Mesenteric fat pad (tissue), 1 donor: Measurements from ENCODE around the gene ATP5PF. TPM values are rescaled to one million over a fixed set of nuclear protein-coding genes. Genes with fewer than 3 reads are reported as not detected.
A peak's percentile ranks its signal among the peaks of the same experiment; 100 is the strongest.
"Not testable (repeated sequence)": the region's sequence is repeated elsewhere in the genome, so short reads cannot be mapped to it uniquely, and the experiment has no call there.

ENCODE experiments used
- DNase-seq: peaks from one replicate; pipeline ENCODE4 v3.0.0-alpha.2; 2020; ENCODE audit warnings: low spot score
- long read RNA-seq: library from polyadenylated mRNA; unstranded; transcript quantifications from one replicate; pipeline ENCODE4 v2.0.0, GENCODE V29; 2020
- total RNA-seq: library from RNA; stranded (reverse); fragmentation: NEBNext Ultra II Directional; extraction: Animal tissue kit (Norgen Biotek cat#: 25700); gene quantifications from one replicate; pipeline ENCODE4 v1.2.1, GENCODE V29; 2021
- donor health status: DM: yes; HTN: yes; CAD: no.

Gene ATP5PF, protein sequence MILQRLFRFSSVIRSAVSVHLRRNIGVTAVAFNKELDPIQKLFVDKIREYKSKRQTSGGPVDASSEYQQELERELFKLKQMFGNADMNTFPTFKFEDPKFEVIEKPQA
- total RNA-seq, result 164 TPM
- long read RNA-seq, transcript ATP5PF-204 (4 exons, 1,179 nt), result minor isoform, 16 of 48 reads
- long read RNA-seq, transcript ATP5PF-201 (4 exons, 614 nt), result major isoform, 28 of 48 reads
- long read RNA-seq, partial matches to known transcripts, result 1 of 48 reads
- long read RNA-seq, other reads (novel, unspliced or antisense), result 2 of 48 reads

DNA sequence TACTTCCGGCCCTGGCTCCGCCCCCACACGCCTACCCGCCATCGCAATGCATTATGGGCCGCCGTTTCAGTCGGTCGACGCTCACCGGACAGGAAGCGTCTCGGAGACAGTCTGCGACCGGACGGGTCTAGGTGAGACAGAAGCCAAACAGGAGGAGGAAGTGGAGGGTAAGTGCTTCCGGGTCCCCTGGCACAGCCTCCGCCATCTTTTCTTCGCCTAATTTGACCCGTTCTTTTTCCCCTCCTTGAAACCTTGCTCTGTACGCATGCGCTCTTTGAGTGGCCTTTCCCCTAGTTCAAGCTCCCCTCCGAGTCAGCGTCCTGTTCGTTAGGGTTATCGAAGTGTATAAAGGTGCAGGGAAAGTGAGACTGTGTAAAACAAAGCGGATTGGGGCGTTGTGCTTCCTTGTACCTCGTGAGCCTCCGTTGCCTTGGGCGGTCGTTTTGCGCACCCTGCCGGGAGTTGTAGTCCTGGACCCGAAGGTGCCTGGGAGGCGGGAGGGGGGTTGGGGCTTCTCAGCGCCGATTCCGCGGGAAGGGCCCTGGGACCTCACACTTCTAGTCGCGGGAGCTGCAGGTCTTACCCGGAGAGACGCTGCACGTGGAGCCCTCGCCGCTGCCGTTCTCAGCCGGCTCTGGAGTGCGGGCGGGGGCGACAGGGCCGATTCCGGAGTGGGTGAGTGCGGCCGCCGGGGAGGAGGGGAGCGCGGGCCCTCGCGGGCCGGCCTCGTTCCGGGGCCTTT, at the start of gene ATP5PF, which contains the start of gene GABPA:
ATP5PF (minus strand) TSS at position 1 of the 742 bp plus-strand sequence. CDS start 5,110 bp downstream, outside the sequence.
GABPA (plus strand) TSS at position 69 of the 742 bp plus-strand sequence. CDS start 6,627 bp downstream, outside the sequence.
- peak; percentile 99 for DNase-seq

DNA sequence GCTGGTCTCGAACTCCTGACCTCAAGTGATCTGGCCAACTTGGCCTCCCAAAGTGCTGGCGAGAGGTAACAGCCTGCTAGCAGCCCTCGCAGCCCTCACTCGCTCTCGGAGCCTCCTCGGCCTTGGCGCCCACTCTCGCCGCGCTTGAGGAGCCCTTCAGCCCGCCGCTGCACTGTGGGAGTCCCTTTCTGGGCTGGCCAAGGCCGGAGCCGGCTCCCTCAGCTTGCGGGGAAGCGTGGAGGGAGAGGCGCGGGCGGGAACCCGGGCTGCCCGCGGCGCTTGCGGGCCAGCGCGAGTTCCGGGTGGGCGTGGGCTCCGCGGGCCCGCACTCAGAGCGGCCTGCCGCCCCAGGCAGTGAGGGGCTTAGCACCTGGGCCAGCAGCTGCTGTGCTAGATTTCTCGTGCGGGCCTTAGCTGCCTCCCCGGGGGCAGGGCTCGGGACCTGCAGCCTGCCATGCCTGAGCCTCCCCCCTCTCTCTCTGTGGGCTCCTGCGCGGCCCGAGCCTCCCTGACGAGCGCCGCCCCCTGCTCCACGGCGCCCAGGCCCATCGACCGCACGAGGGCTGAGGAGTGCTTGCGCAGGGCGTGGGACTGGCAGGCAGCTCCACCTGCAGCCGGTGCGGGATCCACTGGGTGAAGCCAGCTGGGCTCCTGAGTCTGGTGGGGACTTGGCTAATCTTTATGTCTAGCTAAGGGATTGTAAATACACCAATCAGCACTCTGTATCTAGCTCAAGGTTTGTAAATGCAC, 43.6 kb upstream of the ATP5PF start:
- DNase-seq, result not testable (repeated sequence)

DNA sequence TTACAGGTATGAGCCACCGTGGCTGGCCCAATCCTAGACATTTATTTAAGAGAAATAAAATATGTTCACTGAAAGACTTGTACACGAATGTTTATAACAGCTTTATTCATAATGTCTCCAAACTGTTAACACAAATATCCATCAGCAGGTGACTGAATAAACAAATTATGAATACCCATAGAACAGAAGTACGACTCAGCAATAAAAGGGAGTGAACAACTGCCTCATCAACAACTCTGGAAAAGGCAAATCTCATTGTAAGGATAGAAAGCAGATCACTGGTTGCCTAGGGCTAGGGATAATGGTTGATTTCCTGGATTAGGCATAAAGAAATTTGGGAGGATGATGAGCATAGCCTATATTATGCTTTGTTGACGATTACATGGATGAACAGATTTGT, 41.7 kb upstream of the ATP5PF start:
- DNase-seq, result no peak

- DNase-seq, result no peak
Observed at GRCh38 chr21:25772686-25773085, 38.0 kb upstream of the ATP5PF start.

- DNase-seq, result no peak
Observed at GRCh38 chr21:25767921-25768320, 33.2 kb upstream of the ATP5PF start.

DNA sequence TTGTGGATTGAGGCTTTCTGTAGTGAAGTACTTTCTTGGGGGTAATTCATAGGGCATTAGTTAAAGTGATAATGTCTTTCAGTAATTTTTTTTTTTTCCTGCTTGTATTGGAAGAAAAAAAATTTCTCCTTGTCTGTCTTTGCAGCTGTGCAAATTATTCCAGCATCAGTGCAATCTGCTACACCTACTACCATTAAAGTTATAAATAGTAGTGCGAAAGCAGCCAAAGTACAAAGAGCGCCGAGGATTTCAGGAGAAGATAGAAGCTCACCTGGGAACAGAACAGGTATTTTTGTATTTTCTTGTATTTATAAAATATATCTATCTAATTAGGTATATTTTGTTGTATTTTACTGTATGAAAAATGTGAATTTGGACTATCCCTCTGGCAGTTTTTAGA, 29.4 kb upstream of the ATP5PF start:
- no peak for DNase-seq

GRCh38 chr21:25760677-25761076, 26.0 kb upstream of the ATP5PF start:
- no peak for DNase-seq

GRCh38 chr21:25760061-25760460, 25.4 kb upstream of the ATP5PF start:
- DNase-seq, result no peak

- DNase-seq, result no peak
Observed at GRCh38 chr21:25759573-25759972, 24.9 kb upstream of the ATP5PF start.

DNA sequence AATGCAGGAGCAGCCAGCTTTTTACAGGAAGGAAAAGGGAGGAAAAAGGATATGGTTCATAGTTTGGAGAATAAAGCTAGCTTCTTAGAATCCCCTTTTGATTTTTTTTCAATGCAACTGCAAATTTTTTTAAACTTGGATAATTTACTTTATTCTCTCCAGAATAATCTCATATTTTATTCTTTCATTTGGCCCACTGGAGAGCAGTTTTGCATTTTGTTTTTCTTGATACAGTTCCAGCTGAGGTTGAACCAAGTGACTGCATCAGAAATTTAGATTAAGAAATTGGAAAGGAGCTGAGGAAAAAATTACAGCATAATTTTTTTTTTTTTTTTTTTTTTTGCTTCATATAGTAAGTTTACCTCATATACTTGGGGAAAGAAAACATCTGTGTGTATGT, 22.8 kb upstream of the ATP5PF start:
- DNase-seq, result no peak

DNA sequence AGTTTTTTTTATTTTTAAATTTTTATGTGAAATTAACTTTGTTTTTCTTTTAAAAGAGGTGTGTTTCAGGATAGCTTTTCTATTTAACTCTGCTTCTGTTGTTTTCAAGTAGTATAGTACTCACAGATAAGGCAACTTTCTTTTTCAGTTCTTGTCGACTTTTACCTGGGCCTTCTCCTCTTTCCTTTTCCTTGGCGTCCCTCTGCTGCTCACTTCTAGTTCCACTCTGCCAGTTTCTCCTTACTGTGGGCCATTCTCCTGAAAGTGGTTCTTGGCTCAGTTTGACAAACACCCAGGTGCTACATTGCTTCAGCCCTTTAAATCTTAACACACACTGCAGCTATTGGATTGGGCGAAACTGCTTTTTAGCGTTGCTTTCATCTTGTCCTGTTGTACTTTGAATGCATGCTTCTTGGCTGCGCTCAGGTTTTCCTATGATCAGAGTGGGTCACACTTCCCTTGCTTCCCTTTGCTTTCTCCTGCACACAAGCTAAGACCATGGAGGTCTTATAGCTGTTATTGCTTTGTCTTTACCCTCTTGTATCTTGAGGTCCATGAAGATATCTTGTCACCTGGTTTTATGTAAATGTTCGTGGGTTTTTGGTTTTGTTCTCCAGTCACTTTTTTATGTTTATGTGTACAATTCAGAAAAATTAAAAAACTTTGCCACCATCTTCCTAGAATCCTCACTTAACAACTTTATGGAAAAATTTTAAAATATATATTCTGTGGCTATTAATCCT, 21.7 kb upstream of the ATP5PF start:
- no peak for DNase-seq

DNA sequence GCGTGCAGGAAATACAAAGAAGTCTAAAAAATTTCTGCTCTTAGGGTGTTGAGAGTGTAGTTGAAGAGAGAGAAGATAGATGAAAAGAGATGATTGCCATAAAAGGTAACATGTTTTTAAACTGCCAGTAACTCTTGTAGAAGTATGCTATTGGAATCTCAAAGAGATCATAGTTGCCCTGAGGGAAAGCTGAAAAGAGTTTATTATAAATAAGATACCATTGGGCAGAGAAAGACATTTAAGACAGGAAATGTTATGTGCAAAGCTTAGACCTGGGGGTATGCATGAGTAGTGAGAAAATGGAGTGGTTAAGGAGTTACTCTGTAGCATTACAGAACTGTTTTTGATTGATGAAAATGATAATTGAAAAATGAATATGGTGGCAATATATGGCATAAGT, 17.7 kb upstream of the ATP5PF start:
- no peak for DNase-seq

DNA sequence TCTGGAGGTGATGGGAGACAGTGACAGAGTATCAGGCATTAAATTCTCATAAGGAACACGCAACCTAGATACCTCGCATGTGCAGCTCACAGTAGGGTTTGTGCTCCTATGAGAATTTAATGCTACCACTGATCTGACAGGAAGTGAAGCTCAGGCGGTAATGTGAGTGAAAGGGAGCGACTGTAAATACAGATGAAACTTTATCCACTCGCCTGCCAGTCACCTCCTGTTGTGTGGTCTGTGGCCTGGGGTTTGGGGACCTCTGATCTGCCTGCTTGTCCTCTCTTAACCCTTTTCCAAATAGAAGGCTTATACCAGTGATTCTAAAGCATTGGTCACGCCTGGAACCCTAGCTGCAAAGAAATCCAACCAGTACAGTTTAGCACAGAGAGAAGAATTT, 15.4 kb upstream of the ATP5PF start:
- no peak for DNase-seq

DNA sequence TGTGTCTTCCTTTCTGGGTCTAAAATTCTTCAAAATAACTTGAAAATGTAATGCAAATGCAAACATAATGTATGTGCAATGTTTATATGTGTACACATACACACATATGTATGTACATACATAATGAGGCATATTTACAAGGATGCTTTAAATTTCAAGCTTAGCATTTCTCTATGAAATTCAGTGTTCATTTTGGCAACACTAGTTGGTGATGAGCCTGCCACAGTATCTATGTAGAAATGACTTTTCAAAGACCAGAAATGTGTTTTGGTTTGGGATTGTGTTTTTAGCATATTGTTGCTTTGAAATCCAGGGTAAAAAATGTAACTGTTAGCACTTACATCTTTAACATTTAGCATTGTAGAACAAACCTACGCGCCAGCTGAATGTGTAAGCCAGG, 10.2 kb upstream of the ATP5PF start:
- no peak for DNase-seq

DNA sequence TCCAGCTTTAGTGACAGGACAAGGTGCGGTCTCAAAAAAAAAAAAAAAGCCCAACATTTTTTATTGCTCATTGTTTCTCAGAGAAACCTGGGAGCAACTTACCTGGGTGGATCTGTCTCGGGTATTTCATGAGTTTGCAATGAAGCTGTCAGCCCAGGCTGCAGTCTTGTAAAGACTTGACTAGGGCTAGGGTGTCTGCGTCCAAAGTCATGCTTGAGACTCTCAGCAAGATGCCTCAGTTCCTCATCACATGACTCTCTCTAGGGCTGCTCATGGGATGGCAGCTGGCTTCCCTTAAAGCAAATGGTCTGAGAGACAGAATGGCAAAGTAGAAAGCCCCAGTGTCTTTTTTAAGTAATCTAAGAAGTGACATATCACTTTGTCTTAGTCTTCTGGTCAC, 8.2 kb upstream of the ATP5PF start:
- no peak for DNase-seq

GRCh38 chr21:25737421-25737820, 2.7 kb upstream of the ATP5PF start:
- DNase-seq, result no peak

GRCh38 chr21:25735646-25736597, 1.2 kb upstream of the ATP5PF start:
- DNase-seq, result peak; percentile 93

GRCh38 chr21:25734654-25734903, 125 bp downstream of the ATP5PF start:
- no peak for DNase-seq

- no peak for DNase-seq
Observed at GRCh38 chr21:25733859-25734653, 648 bp downstream of the ATP5PF start.
